Right lung (tissue), 5 donors: Measurements from ENCODE around the gene ACADS. TPM values are rescaled to one million over a fixed set of nuclear protein-coding genes. Genes with fewer than 3 reads are reported as not detected.

Experiments
- DNase-seq, 2 donors: peaks; one replicate each; pipeline ENCODE4 v3.0.0-alpha.2; 2013
- polyA plus RNA-seq, 5 donors: library from polyadenylated mRNA; unstranded; fragments of 120-200 nt; gene quantifications; one replicate each; pipeline versions ENCODE4 v1.2.1 to v1.2.3, GENCODE V29; 2013; ENCODE audit warnings: inconsistent platforms in 1 of 5, low replicate concordance in 1 of 5; ENCODE audit not compliant: insufficient read length in 5 of 5, insufficient read depth in 1 of 5

Gene ACADS
- polyA plus RNA-seq, 5 donors = 8.8 to 17.5 (median 11.9) TPM

DNA sequence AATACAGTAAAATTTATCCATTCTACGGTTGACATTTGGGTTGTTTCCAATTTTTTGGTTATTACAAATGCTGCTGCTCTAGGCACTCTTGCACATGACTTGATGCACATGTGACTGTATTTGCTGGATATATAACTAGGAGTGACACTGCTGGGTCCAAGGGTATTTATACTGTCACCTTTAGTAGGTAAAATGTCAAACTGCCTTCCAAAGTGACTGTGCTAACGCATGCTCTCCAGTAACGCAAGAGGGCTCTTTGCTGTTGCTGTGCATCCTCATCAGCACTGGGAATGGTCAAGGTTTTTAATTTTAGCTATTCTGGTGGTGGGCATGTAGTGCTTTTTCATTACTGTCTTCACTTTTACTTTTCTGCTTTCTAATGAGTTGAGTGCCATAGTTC lies 62.3 kb downstream of the ACADS start:
- DNase-seq = no peak

Other genes with a start within 250 kb of the ACADS start
- gene DYNLL1, start 229.7 kb upstream of the ACADS start, polyA plus RNA-seq = 100 to 1,000 TPM; 344 to 461 (median 400) TPM
- gene COQ5, start 196.7 kb upstream of the ACADS start, polyA plus RNA-seq = 10 to 100 TPM; 47.9 to 61.2 (median 56.5) TPM
- 100 to 1,000 TPM; 152 to 208 (median 165) TPM for gene RNF10, start 191.5 kb upstream of the ACADS start, polyA plus RNA-seq
- 10 to 100 TPM; 47.2 to 53.8 (median 48.9) TPM for gene POP5, start 144.4 kb upstream of the ACADS start, polyA plus RNA-seq
- 1 to 10 TPM; 1.4 to 2.9 (median 2.2) TPM for gene CABP1, start 85.2 kb upstream of the ACADS start, polyA plus RNA-seq
- gene MLEC, start 38.7 kb upstream of the ACADS start, polyA plus RNA-seq = 100 to 1,000 TPM; 159 to 195 (median 168) TPM
- 10 to 100 TPM; 44.3 to 62.8 (median 54.0) TPM for gene UNC119B, start 15.4 kb upstream of the ACADS start, polyA plus RNA-seq
- gene SPPL3, start 178.5 kb downstream of the ACADS start, polyA plus RNA-seq = 10 to 100 TPM; 67.1 to 76.6 (median 75.5) TPM